DOHH2 (cell line): ENCODE data around the gene HRK.

Experiments used
- EZH2phosphoT487 ChIP-seq: fragments of 200-600 bp; sonication (generic); IDR thresholded peaks from 2 replicates; pipeline ENCODE4 v1.6.1; 2017; ENCODE audit warnings: borderline replicate concordance, mild to moderate bottlenecking, antibody characterized with exemption, low read length, moderate library complexity, mixed read lengths
- TF ChIP-seq, protein P1 (sequence below): fragments of 200-600 bp; sonication (generic); IDR thresholded peaks from one replicate; pipeline ENCODE4 v1.5.1; 2014; ENCODE audit warnings: antibody characterized with exemption, mild to moderate bottlenecking, low read depth, low read length; ENCODE audit not compliant: poor library complexity, severe bottlenecking

DNA sequence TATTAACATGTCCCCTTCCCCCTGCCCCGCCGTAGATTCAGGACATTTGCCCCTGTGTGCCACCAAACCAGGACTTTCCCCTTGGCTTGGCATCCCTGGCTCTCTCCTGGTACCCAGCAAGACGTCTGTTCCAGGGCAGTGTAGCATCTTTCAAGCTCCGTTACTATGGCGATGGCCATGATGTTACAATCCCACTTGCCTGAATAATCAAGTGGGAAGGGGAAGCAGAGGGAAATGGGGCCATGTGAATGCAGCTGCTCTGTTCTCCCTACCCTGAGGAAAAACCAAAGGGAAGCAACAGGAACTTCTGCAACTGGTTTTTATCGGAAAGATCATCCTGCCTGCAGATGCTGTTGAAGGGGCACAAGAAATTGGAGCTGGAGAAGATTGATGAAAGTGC is 28.9 kb downstream of the HRK start:
- TF ChIP-seq, protein P1, sequence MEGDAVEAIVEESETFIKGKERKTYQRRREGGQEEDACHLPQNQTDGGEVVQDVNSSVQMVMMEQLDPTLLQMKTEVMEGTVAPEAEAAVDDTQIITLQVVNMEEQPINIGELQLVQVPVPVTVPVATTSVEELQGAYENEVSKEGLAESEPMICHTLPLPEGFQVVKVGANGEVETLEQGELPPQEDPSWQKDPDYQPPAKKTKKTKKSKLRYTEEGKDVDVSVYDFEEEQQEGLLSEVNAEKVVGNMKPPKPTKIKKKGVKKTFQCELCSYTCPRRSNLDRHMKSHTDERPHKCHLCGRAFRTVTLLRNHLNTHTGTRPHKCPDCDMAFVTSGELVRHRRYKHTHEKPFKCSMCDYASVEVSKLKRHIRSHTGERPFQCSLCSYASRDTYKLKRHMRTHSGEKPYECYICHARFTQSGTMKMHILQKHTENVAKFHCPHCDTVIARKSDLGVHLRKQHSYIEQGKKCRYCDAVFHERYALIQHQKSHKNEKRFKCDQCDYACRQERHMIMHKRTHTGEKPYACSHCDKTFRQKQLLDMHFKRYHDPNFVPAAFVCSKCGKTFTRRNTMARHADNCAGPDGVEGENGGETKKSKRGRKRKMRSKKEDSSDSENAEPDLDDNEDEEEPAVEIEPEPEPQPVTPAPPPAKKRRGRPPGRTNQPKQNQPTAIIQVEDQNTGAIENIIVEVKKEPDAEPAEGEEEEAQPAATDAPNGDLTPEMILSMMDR, result no peak
- TF ChIP-seq EZH2phosphoT487, result no peak
